ENCODE data around the gene COPE.

COPE gene

GRCh38 chr19:18928018-18928805, 9.0 kb upstream of the COPE start:
- no peaks in the 10 kb centered on the region for H3K27me3 ChIP-seq
- H3K9me3 ChIP-seq: no peaks in the 10 kb centered on the region
- H3K4me1 ChIP-seq (ENCODE audit: control insufficient read depth in 1 of 2, insufficient read depth in 1 of 2, low read depth in 1 of 2, low read length in 1 of 2): peaks cover 8 to 14% of the 10 kb centered on the region in 2 experiments
- H3K36me3 ChIP-seq: peaks cover 79% of the 10 kb centered on the region
- TF ChIP-seq, protein P1, sequence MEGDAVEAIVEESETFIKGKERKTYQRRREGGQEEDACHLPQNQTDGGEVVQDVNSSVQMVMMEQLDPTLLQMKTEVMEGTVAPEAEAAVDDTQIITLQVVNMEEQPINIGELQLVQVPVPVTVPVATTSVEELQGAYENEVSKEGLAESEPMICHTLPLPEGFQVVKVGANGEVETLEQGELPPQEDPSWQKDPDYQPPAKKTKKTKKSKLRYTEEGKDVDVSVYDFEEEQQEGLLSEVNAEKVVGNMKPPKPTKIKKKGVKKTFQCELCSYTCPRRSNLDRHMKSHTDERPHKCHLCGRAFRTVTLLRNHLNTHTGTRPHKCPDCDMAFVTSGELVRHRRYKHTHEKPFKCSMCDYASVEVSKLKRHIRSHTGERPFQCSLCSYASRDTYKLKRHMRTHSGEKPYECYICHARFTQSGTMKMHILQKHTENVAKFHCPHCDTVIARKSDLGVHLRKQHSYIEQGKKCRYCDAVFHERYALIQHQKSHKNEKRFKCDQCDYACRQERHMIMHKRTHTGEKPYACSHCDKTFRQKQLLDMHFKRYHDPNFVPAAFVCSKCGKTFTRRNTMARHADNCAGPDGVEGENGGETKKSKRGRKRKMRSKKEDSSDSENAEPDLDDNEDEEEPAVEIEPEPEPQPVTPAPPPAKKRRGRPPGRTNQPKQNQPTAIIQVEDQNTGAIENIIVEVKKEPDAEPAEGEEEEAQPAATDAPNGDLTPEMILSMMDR (IDR thresholded peaks at IDR 0.05): no peak
- no peak overlapping the region for H3K27ac ChIP-seq
- no peak overlapping the region for H3K4me3 ChIP-seq (ENCODE audit: low read depth in 1 of 2, low read length in 1 of 2)

DNA sequence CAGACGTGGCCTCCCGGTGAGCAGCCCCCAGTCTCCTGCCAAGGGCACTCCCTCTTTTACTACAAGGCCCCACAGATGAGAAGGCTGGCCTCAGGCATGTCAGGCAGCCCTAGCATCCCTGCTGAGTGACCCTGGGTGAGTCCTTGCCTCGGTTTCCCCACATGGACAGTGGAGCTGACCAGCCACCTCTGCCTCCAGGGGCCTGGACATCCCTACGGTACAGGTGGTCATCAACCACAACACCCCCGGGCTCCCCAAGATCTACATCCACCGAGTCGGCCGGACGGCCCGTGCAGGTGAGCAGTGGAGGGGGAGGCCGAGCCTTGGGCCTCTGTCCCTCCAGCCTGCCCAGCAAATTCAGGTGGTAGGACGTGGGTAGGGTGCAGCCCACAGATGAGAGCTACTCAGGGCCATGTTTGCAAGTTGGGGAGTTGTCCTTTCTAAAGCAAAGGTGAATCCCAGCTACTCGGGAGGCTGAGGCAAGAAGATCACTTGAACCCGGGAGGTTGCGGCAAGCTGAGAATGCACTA, 5.6 kb upstream of the COPE start:
- peaks cover 9% of the 10 kb centered on the region in 2 experiments for H3K4me1 ChIP-seq (ENCODE audit: control insufficient read depth in 1 of 2, insufficient read depth in 1 of 2, low read depth in 1 of 2, low read length in 1 of 2)
- TF ChIP-seq, protein P1 (IDR thresholded peaks at IDR 0.05): no peak
- no peak overlapping the region for H3K4me3 ChIP-seq (ENCODE audit: low read depth in 1 of 2, low read length in 1 of 2)
- no peak overlapping the region for H3K27ac ChIP-seq
- no peaks in the 10 kb centered on the region for H3K9me3 ChIP-seq
- peaks cover 75% of the 10 kb centered on the region for H3K36me3 ChIP-seq
- no peaks in the 10 kb centered on the region for H3K27me3 ChIP-seq

GRCh38 chr19:18922228-18922985, 3.2 kb upstream of the COPE start:
- H3K4me1 ChIP-seq (ENCODE audit: control insufficient read depth in 1 of 2, insufficient read depth in 1 of 2, low read depth in 1 of 2, low read length in 1 of 2): peaks cover 25 to 28% of the 10 kb centered on the region in 2 experiments
- H3K27ac ChIP-seq: no peak overlapping the region
- H3K9me3 ChIP-seq: no peaks in the 10 kb centered on the region
- H3K27me3 ChIP-seq: no peaks in the 10 kb centered on the region
- TF ChIP-seq, protein P1 (IDR thresholded peaks at IDR 0.05): no peak
- H3K4me3 ChIP-seq (ENCODE audit: low read depth in 1 of 2, low read length in 1 of 2): no peak overlapping the region
- peaks cover 51% of the 10 kb centered on the region for H3K36me3 ChIP-seq

GRCh38 chr19:18921593-18921992, 2.4 kb upstream of the COPE start:
- no peaks in the 10 kb centered on the region for H3K27me3 ChIP-seq
- H3K27ac ChIP-seq: no peak overlapping the region
- peaks cover 47% of the 10 kb centered on the region for H3K36me3 ChIP-seq
- TF ChIP-seq, protein P1 (IDR thresholded peaks at IDR 0.05): no peak
- H3K4me3 ChIP-seq (ENCODE audit: low read depth in 1 of 2, low read length in 1 of 2): no peak overlapping the region
- H3K4me1 ChIP-seq (ENCODE audit: control insufficient read depth in 1 of 2, insufficient read depth in 1 of 2, low read depth in 1 of 2, low read length in 1 of 2): peaks cover 25 to 29% of the 10 kb centered on the region in 2 experiments
- no peaks in the 10 kb centered on the region for H3K9me3 ChIP-seq

- no peaks in the 10 kb centered on the region for H3K27me3 ChIP-seq
- H3K4me3 ChIP-seq (ENCODE audit: low read depth in 1 of 2, low read length in 1 of 2): peak overlapping the region; percentile 85 to 96
- H3K4me1 ChIP-seq (ENCODE audit: control insufficient read depth in 1 of 2, insufficient read depth in 1 of 2, low read depth in 1 of 2, low read length in 1 of 2): peaks cover 25 to 29% of the 10 kb centered on the region in 2 experiments
- peaks cover 49% of the 10 kb centered on the region for H3K36me3 ChIP-seq
- TF ChIP-seq, protein P1 (IDR thresholded peaks at IDR 0.05): no peak
- H3K27ac ChIP-seq: peak overlapping the region; percentile 91
- H3K9me3 ChIP-seq: no peaks in the 10 kb centered on the region
Observed at GRCh38 chr19:18920400-18920799, 1.2 kb upstream of the COPE start.
